Heart right ventricle (tissue), 16 donors: ENCODE data around the gene PGAP6. TPM values are rescaled to one million over a fixed set of nuclear protein-coding genes. Genes with fewer than 3 reads are reported as not detected.
A peak's percentile ranks its signal among the peaks of the same experiment; 100 is the strongest.

Experiments used
- ATAC-seq, 8 donors: fragments of 200-7000 bp; cut with Tn5 transposase; one replicate each; pipeline ENCODE4 v1.9.1; 2020; ENCODE audit warnings: mild to moderate bottlenecking in 8 of 8, moderate library complexity in 8 of 8, moderate number of reproducible peaks in 1 of 8
- DNase-seq, 2 donors: peaks; one replicate each; pipeline ENCODE4 v3.0.0-alpha.2; 2020
- H3K27ac ChIP-seq, 10 donors: fragments of 200-600 bp; sonication (generic) in 2 of 10; one replicate each; pipeline versions ENCODE4 v1.5.0 to v1.8.0; 2020 to 2022; ENCODE audit warnings: mild to moderate bottlenecking in 3 of 10
- H3K27me3 ChIP-seq, 7 donors: fragments of 200-600 bp; one replicate each; pipeline ENCODE4 v1.8.0; 2021 to 2022; ENCODE audit warnings: mild to moderate bottlenecking in 2 of 7
- H3K36me3 ChIP-seq, 9 donors: fragments of 200-600 bp; sonication (generic) in 1 of 9; one replicate each; pipeline versions ENCODE4 v1.5.0 to v1.8.0; 2020 to 2022; ENCODE audit warnings: mild to moderate bottlenecking in 2 of 9
- H3K4me1 ChIP-seq, 9 donors: fragments of 200-600 bp; sonication (generic) in 1 of 9; one replicate each; pipeline versions ENCODE4 v1.5.0 to v1.8.0; 2020 to 2022; ENCODE audit warnings: mild to moderate bottlenecking in 4 of 9
- H3K4me3 ChIP-seq, 10 donors: fragments of 200-600 bp; sonication (generic) in 2 of 10; one replicate each; pipeline versions ENCODE4 v1.5.0 to v1.8.0; 2020 to 2022; ENCODE audit warnings: mild to moderate bottlenecking in 7 of 10, moderate library complexity in 2 of 10
- H3K9me3 ChIP-seq, 11 donors: fragments of 200-600 bp in 10 of 11; sonication (generic) in 2 of 11; one replicate each; pipeline versions ENCODE4 v1.5.0 to v1.8.0; 2013 to 2022; ENCODE audit warnings: mild to moderate bottlenecking in 2 of 11, control low read depth in 1 of 11, moderate library complexity in 1 of 11
- WGBS, 2 donors: extraction: QIAGEN DNeasy Blood & Tissue Kit; methylation state at CpG; one replicate each; pipeline ENCODE4 v1.1.7; 2013; ENCODE audit warnings: inconsistent platforms in 1 of 2; 5-methylcytosine and 5-hydroxymethylcytosine counted together
- intact Hi-C, 10 donors: fragments of 100-400 bp; cut with DNase I; formaldehyde crosslinking; loops; one replicate each; pipeline versions ENCODE4 v1.11.1 to v1.14.2; 2022
- polyA plus RNA-seq, 2 donors: library from polyadenylated mRNA; stranded (reverse); fragments of 200-250 nt; gene quantifications; one replicate each; pipeline ENCODE4 v1.2.3, GENCODE V29; 2013
- total RNA-seq, 10 donors: library from RNA; stranded (reverse); fragmentation: NEBNext Ultra II Directional in 3 of 10; extraction: Animal tissue kit (Norgen Biotek cat#: 25700) in 3 of 10; gene quantifications; one replicate each; pipeline versions ENCODE4 v1.2.1 to v1.2.4, GENCODE V29; 2021 to 2023
- TF ChIP-seq, protein P1 (sequence below), 9 donors: fragments of 200-600 bp; sonication (generic) in 2 of 9; IDR thresholded peaks; one replicate each; pipeline versions ENCODE4 v1.5.0 to v1.8.0; 2021 to 2022; ENCODE audit warnings: antibody characterized with exemption in 9 of 9, mild to moderate bottlenecking in 5 of 9, moderate library complexity in 1 of 9
- donor health status: Arrhythmogenic right ventricular cardiomyopathy.
- donor health status: ischemic (EF 13 %, LVEDD 7.1; RV severe dilation, severe dysfunction).
- donor health status: healthy with polysubstance abuse.
- donor health status: DM: no; HTN: yes; CAD: no.
- donor health status: DM: no; HTN: no; CAD: no.
- donor health status: ischemic (EF 25% LVEDD 6.9; RV normal size, moderate dysfunction).
- donor health status: ischemic (EF 25% LVEDD 5.7; RV mildly dilated, moderate dysfunction).
- donor health status: healthy.
- donor health status: DM: yes; HTN: yes; CAD: no.
- donor health status: Ischemic cardiomyopathy.
- donor health status: ischemic (EF 35%, LVEDD 5.7; RV mildly dilated, moderate dysfunction).
- donor health status: nonischemic (EF 11% LVEDD 7.7; RV severe dilation, severe dysfunction).
- donor health status: DM: yes; HTN: yes; CAD: no.
- donor health status: PGD.
- donor health status: ischemic (EF 29% LVEDD 5.4; RV normal size, mild dysfunction).
- donor health status: nonischemic (EF 23%, LVEDD 6.1; RV moderate dilation, normal function).

Gene PGAP6
- total and polyA plus RNA-seq, 12 donors, result 27.1 to 57.3 (median 33.1) TPM

DNA sequence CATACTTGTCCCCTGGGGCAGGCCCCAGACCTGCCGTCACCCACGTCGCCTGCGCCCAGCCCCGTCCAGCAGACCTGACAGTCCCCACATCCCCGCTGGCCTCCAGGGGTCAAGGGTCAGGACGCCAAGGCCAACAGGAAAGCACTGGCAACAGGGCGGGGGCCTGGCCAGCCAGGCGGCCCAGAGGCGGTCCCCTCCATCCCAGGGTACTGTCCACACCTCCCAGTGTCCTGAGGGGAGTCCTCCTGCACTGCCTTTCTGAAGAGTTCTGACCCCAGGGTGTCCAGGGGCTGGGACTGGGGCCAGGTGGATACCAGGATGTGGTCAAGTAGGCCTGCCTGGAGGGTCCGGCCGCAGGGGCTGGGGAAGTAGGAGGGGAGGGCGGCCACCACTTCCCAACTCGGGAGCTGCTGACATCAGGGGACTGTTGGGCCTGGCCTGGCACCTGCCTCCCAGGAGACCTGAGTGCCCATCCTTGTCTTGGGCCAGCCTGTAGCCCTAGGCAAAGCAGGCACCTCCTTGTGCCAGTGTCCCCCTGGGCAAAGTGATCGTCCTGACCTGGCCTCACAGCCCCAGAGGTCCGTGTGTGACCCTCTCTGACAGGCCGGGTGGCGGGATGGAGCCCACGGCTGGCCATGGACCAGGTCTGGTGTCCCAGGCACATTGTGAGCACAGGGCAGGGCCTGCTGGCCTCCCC, 22.6 kb downstream of the PGAP6 start:
- ATAC-seq, result no peak
- no peaks in the 10 kb centered on the region for H3K36me3 ChIP-seq
- no peak overlapping the region for H3K4me3 ChIP-seq
- H3K9me3 ChIP-seq, result no peaks in the 10 kb centered on the region
- peaks cover 0 to 7% (median 0%) of the 10 kb centered on the region in 9 donors for H3K4me1 ChIP-seq
- intact Hi-C loops, result loop anchor here in 2 of 10 donors (10.0 kb wide), 2 partner anchors 124 to 134 kb away; partner anchors contain the start of genes FAM234A (in 1 of the 2) and LUC7L (in 1 of the 2)
- peaks cover 0 to 12% (median 3%) of the 10 kb centered on the region in 7 donors for H3K27me3 ChIP-seq
- no peak for DNase-seq
- H3K27ac ChIP-seq, result no peak overlapping the region
- TF ChIP-seq, protein P1, sequence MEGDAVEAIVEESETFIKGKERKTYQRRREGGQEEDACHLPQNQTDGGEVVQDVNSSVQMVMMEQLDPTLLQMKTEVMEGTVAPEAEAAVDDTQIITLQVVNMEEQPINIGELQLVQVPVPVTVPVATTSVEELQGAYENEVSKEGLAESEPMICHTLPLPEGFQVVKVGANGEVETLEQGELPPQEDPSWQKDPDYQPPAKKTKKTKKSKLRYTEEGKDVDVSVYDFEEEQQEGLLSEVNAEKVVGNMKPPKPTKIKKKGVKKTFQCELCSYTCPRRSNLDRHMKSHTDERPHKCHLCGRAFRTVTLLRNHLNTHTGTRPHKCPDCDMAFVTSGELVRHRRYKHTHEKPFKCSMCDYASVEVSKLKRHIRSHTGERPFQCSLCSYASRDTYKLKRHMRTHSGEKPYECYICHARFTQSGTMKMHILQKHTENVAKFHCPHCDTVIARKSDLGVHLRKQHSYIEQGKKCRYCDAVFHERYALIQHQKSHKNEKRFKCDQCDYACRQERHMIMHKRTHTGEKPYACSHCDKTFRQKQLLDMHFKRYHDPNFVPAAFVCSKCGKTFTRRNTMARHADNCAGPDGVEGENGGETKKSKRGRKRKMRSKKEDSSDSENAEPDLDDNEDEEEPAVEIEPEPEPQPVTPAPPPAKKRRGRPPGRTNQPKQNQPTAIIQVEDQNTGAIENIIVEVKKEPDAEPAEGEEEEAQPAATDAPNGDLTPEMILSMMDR (IDR thresholded peaks at IDR 0.05), result no peak
- WGBS, 2 donors, result 82% methylated on average over 19 of the region's 19 CpGs

DNA sequence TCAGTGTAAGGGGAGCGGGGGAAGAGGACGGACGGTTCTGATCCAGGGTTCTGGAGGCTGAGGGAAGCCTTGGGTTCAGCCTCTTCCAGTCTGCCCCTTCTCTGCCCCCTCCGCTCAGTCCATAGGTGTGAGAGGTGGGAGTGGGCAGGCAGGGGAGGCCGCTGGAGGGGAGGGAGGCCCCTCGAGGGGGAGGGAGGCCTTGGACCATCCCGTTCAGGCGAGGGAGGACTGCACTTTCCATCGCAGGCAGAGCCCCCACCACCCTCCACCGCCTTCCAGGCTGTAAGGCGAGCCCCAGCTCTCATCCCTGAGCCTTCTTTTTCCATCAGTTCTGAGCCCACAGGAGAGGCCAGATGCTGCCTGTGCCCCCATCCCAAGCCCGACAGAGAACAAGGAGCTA, 25.0 kb downstream of the PGAP6 start:
- H3K27me3 ChIP-seq, result no peaks in the 10 kb centered on the region
- ATAC-seq, result no peak
- WGBS, 2 donors, result 65 to 76% methylated on average over 10 to 12 of the region's 12 CpGs
- no peak overlapping the region for H3K27ac ChIP-seq
- no peak for DNase-seq
- intact Hi-C loops, result loop anchor here in 2 of 10 donors (10.0 kb wide), 2 partner anchors 122 to 132 kb away; partner anchors contain the start of genes FAM234A (in 1 of the 2) and LUC7L (in 1 of the 2)
- no peaks in the 10 kb centered on the region for H3K36me3 ChIP-seq
- H3K9me3 ChIP-seq, result no peaks in the 10 kb centered on the region
- no peak overlapping the region for H3K4me3 ChIP-seq
- TF ChIP-seq, protein P1 (IDR thresholded peaks at IDR 0.05), result no peak
- H3K4me1 ChIP-seq, result peaks cover 0 to 8% (median 6%) of the 10 kb centered on the region in 9 donors

DNA sequence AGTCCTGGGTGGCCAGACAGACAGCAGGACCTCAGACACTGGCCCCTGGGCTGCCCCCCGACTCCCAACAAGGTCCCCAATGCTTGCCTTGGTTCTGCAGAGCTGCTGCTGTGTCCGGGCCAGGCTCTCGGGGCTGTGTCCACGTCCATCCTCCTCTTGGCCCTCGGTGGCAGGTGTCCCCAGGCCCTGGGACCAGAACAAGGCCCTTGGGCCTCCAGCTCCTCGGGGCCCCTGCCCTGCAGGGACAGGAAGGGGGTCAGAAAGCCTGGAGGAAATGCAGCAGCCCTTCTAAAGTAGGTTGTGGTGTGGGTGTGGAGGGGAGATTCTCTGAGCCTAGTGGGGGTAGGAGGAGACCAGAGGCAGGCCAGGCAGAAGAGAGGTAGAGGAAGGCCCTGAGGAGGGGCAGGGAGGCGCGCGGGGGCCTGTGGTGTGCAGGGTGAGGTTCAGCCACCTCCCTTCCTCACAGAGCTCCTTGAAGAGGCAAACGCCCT, 26.8 kb downstream of the PGAP6 start:
- intact Hi-C loops, result loop anchor here in 6 of 10 donors (5.0 to 10.0 kb wide), 5 partner anchors 113 to 130 kb away; partner anchors contain the start of genes LUC7L (in 3 of the 6) and FAM234A (in 1 of the 6)
- ATAC-seq, result no peak
- DNase-seq, result no peak

DNA sequence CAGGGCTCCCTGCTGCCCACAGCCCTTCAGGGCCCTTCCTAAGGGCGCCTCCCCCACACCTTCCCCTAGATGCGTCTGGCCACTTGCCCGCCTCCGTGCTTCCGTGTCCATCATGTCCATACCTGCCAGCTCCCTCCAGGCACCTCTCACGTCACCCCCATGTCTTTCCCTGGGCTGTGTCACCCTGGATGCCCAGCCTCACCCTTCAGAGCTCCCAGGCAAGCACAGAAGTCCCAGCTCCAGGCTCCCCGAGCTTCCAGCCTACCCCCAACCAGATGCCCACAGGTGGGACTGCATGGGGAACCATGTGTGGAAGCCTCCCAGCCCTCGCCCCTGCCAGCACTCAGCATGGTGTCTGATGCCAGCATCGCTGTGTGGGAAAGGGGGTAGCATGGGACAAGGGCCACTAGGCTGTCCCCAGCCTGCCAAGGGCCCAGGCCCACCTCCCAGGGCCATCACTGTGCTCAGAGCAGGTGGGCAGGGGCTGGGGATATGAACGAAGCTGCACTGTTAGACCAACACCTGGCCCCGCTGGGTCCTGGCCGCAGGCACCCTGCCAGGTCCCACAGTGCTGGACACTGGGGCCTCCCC, 27.4 kb downstream of the PGAP6 start:
- no peaks in the 10 kb centered on the region for H3K9me3 ChIP-seq
- H3K4me3 ChIP-seq, result no peak overlapping the region
- no peak for ATAC-seq
- DNase-seq, result peak in 1 of 2 donors; percentile 20
- H3K4me1 ChIP-seq, result peaks cover 5 to 22% (median 15%) of the 10 kb centered on the region in 9 donors
- H3K27ac ChIP-seq, result peak overlapping the region in 1 of 10 donors; percentile 40
- intact Hi-C loops, result loop anchor here in 6 of 10 donors (5.0 to 10.0 kb wide), 5 partner anchors 112 to 130 kb away; partner anchors contain the start of genes LUC7L (in 3 of the 6) and FAM234A (in 1 of the 6)
- peaks cover 0 to 14% (median 0%) of the 10 kb centered on the region in 9 donors for H3K36me3 ChIP-seq
- no peaks in the 10 kb centered on the region for H3K27me3 ChIP-seq
- 93% methylated on average over 12 of the region's 12 CpGs for WGBS, 2 donors
- TF ChIP-seq, protein P1 (IDR thresholded peaks at IDR 0.05), result no peak

More for the DNA sequence above, 26.8 kb downstream of the PGAP6 start:
- Histone ChIP-seq H3K27me3 (no peaks in the 10 kb centered on the region), H3K27ac (peak overlapping the region in 1 of 10 donors; percentile 40), H3K9me3 (no peaks in the 10 kb centered on the region), H3K4me3 (no peak overlapping the region), H3K4me1 (peaks cover 5 to 21% (median 15%) of the 10 kb centered on the region in 9 donors), H3K36me3 (peaks cover 0 to 9% (median 0%) of the 10 kb centered on the region in 9 donors)
- 89 to 90% methylated on average over 10 of the region's 10 CpGs for WGBS, 2 donors
- TF ChIP-seq, protein P1 (IDR thresholded peaks at IDR 0.05), result no peak
